Measurements from ENCODE around the gene PNPLA2. TPM values are rescaled to one million over a fixed set of nuclear protein-coding genes. Genes with fewer than 3 reads are reported as not detected.

The PNPLA2 gene
- total and polyA plus RNA-seq, 2 of the 8 experiments (the other 6 are each of a cell fraction or from before 2014, with no cell fraction given): 30.9 to 62.1 TPM

GRCh38 chr11:813072-813455 lies 5.7 kb upstream of the PNPLA2 start:
- peaks cover 16 to 29% (median 26%) of the 10 kb centered on the region in 4 experiments for H3K36me3 ChIP-seq (ENCODE audit: control insufficient read depth in 2 of 4, insufficient read depth in 4 of 4, low read length in 3 of 4)
- H3K79me2 ChIP-seq (ENCODE audit: control insufficient read depth in 1 of 2, insufficient read depth in 2 of 2, low read length in 2 of 2): peaks cover 7 to 32% of the 10 kb centered on the region in 2 experiments; a peak in 3 of 4 replicates
- 91% methylated on average over 6 of the region's 6 CpGs; no CpG with 5 or more reads in 1 of the 2 experiments for WGBS, 2 experiments (ENCODE audit: extremely low coverage in 1 of 2, insufficient coverage in 1 of 2, insufficient read length in 1 of 2, insufficient replicate concordance in 2 of 2, low coverage in 1 of 2, low lambda C conversion rate in 2 of 2, missing lambda C conversion rate in 1 of 2)
- H4K5ac ChIP-seq (ENCODE audit: insufficient read length, low read depth, low read length): no peak overlapping the region
- no peak overlapping the region for H3K9ac ChIP-seq (replicated peaks in 1 of 4; ENCODE audit: extremely low read depth in 1 of 4, low read depth in 3 of 4, low read length in 3 of 4)
- no peak overlapping the region for H3K4me2 ChIP-seq (ENCODE audit: insufficient read depth in 1 of 2, low read depth in 2 of 2, low read length in 2 of 2)
- peaks cover 5% of the 10 kb centered on the region; the same call in 1 of the 2 replicates for H3K23me2 ChIP-seq (ENCODE audit: low read depth, low read length)
- no peak for FAIRE-seq
- H3K27me3 ChIP-seq (replicated peaks in 1 of 4; ENCODE audit: control insufficient read depth in 3 of 4, extremely low read depth in 1 of 4, insufficient read depth in 3 of 4, low read length in 3 of 4): no peaks in the 10 kb centered on the region
- no peak overlapping the region for H3K18ac ChIP-seq (ENCODE audit: extremely low read depth, low read length)
- H3K4me1 ChIP-seq (replicated peaks in 1 of 4; ENCODE audit: control insufficient read depth in 3 of 4, insufficient read depth in 4 of 4, low read length in 3 of 4): peaks cover 0 to 9% (median 2%) of the 10 kb centered on the region in 4 experiments; a peak in 3 of 7 replicates
- peaks cover 10 to 22% of the 10 kb centered on the region in 2 experiments for H4K20me1 ChIP-seq (replicated peaks in 1 of 2; ENCODE audit: control insufficient read depth in 1 of 2, insufficient read depth in 2 of 2, low read length in 2 of 2)
- no peak overlapping the region for H2AFZ ChIP-seq (ENCODE audit: low read length)
- DNase-seq (ENCODE audit: low read depth in 1 of 2, low spot score in 2 of 2): no peak
- no peak overlapping the region for H3K23ac ChIP-seq (ENCODE audit: insufficient read length)
- no peak overlapping the region; the same call in 1 of the 2 replicates for H2BK5ac ChIP-seq (ENCODE audit: low read depth, low read length)
- H2BK20ac ChIP-seq (ENCODE audit: low read length): no peak overlapping the region
- no peak overlapping the region for H2BK15ac ChIP-seq (ENCODE audit: low read length)
- no peak overlapping the region for H3K56ac ChIP-seq (replicated peaks; ENCODE audit: insufficient read length, low read depth, low read length)
- no peak overlapping the region for H3K4me3 ChIP-seq (ENCODE audit: extremely low read depth in 1 of 4, insufficient read depth in 2 of 4, low read depth in 3 of 4, low read length in 4 of 4)
- ChIA-PET POLR2A (ENCODE audit: partially characterized antibody) (interaction anchor here (0.7 to 53.0 kb wide), 12 partner anchors 2 to 277 kb away, joined by 3 to 1917 read pairs (median 4); partner anchors contain the start of genes CD151, CEND1, CRACR2B and GATD1), CTCF (ENCODE audit: partially characterized antibody) (interaction anchor here (0.6 to 2.2 kb wide), 2 partner anchors 20 to 22 kb away, joined by 3 to 5 read pairs; no protein-coding TSS in a partner anchor)
- H3K79me1 ChIP-seq (ENCODE audit: low read depth, low read length): no peaks in the 10 kb centered on the region
- no peak overlapping the region for H2AK5ac ChIP-seq (ENCODE audit: low read depth, low read length)
- H4K91ac ChIP-seq (replicated peaks; ENCODE audit: insufficient read length, low read length): no peak overlapping the region
- H2BK12ac ChIP-seq (ENCODE audit: low read depth, low read length): no peak overlapping the region
- H2BK120ac ChIP-seq (replicated peaks; ENCODE audit: low read depth, low read length): no peak overlapping the region
- H3K14ac ChIP-seq (ENCODE audit: insufficient read length): no peak overlapping the region
- H3K27ac ChIP-seq (ENCODE audit: low read depth, low read length): no peak overlapping the region
- H3K4ac ChIP-seq (replicated peaks; ENCODE audit: insufficient read length, low read depth, low read length): peak overlapping the region; percentile 29
- no peak overlapping the region; the same call in 1 of the 2 replicates for H4K8ac ChIP-seq (ENCODE audit: extremely low read depth, insufficient read depth, low read length)
- no peaks in the 10 kb centered on the region for H3K9me3 ChIP-seq (ENCODE audit: insufficient read depth in 2 of 2, low read depth in 1 of 2, low read length in 1 of 2)
- TF ChIP-seq CHD2 (IDR thresholded peaks at IDR 0.05; ENCODE audit: low read length) (no peak), EGR1 (IDR thresholded peaks at IDR 0.05; ENCODE audit: borderline replicate concordance, low read depth, low read length) (no peak), RBBP5 (IDR thresholded peaks at IDR 0.05; ENCODE audit: borderline replicate concordance, low read depth, low read length) (no peak), RNF2 (IDR thresholded peaks at IDR 0.05; ENCODE audit: borderline replicate concordance, low read depth, low read length, missing control alignments, poor library complexity, severe bottlenecking) (no peak), GABPA (IDR thresholded peaks at IDR 0.05; ENCODE audit: borderline replicate concordance, insufficient read depth, low read length) (no peak), POLR2A (IDR thresholded peaks at IDR 0.05; ENCODE audit: control extremely low read depth in 1 of 2, low read depth in 2 of 2, low read length in 2 of 2) (no peak; a peak in 1 of 3 replicates), TAF1 (IDR thresholded peaks at IDR 0.05; ENCODE audit: low read depth, low read length) (no peak), BCL11A (IDR thresholded peaks at IDR 0.05; ENCODE audit: low read depth in 2 of 2, low read length in 2 of 2) (no peak), CEBPB (IDR thresholded peaks at IDR 0.05; ENCODE audit: low read depth, low read length) (no peak), E2F6 (IDR thresholded peaks at IDR 0.05) (no peak), POLR2AphosphoS5 (IDR thresholded peaks at IDR 0.05; ENCODE audit: low read depth, low read length) (peak; percentile 49; the same call in 1 of the 2 replicates), TBP (IDR thresholded peaks at IDR 0.05; ENCODE audit: low read depth, low read length) (no peak)

Measured in H1 (cell line).